ENCODE measurements around the gene TP53I11.

The TP53I11 gene

GRCh38 chr11:44950625-44951476 lies at the start of gene TP53I11:
TSS of gene TP53I11 (minus strand) at chr11:44950883. CDS start at chr11:44938335, 12,548 bp downstream.
- in situ Hi-C loops (cut with MboI; ENCODE audit: low sequenced_read_pairs) = no loop called here

GRCh38 chr11:44999068-44999467 lies 48.4 kb upstream of the TP53I11 start:
- in situ Hi-C loops (cut with MboI; ENCODE audit: low sequenced_read_pairs) = no loop called here

GRCh38 chr11:44998051-44998450 lies 47.4 kb upstream of the TP53I11 start:
- in situ Hi-C loops (cut with MboI; ENCODE audit: low sequenced_read_pairs) = no loop called here

- in situ Hi-C loops (cut with MboI; ENCODE audit: low sequenced_read_pairs) = no loop called here
These were observed 46.9 kb upstream of the TP53I11 start for GRCh38 chr11:44997566-44997965.

GRCh38 chr11:44994753-44995152 lies 44.1 kb upstream of the TP53I11 start:
- in situ Hi-C loops (cut with MboI; ENCODE audit: low sequenced_read_pairs) = no loop called here

GRCh38 chr11:44993971-44994704 lies 43.5 kb upstream of the TP53I11 start:
- in situ Hi-C loops (cut with MboI; ENCODE audit: low sequenced_read_pairs) = no loop called here

GRCh38 chr11:44992774-44993173 lies 42.1 kb upstream of the TP53I11 start:
- in situ Hi-C loops (cut with MboI; ENCODE audit: low sequenced_read_pairs) = no loop called here

GRCh38 chr11:44992181-44992582 lies 41.5 kb upstream of the TP53I11 start:
- in situ Hi-C loops (cut with MboI; ENCODE audit: low sequenced_read_pairs) = no loop called here

- in situ Hi-C loops (cut with MboI; ENCODE audit: low sequenced_read_pairs) = no loop called here
These were observed 40.0 kb upstream of the TP53I11 start for GRCh38 chr11:44990665-44991064.

- in situ Hi-C loops (cut with MboI; ENCODE audit: low sequenced_read_pairs) = no loop called here
These were observed 39.3 kb upstream of the TP53I11 start for GRCh38 chr11:44989831-44990566.

GRCh38 chr11:44988981-44989635 lies 38.4 kb upstream of the TP53I11 start:
- in situ Hi-C loops (cut with MboI; ENCODE audit: low sequenced_read_pairs) = no loop called here

GRCh38 chr11:44988111-44988510 lies 37.4 kb upstream of the TP53I11 start:
- in situ Hi-C loops (cut with MboI; ENCODE audit: low sequenced_read_pairs) = no loop called here

GRCh38 chr11:44987506-44987905 lies 36.8 kb upstream of the TP53I11 start:
- in situ Hi-C loops (cut with MboI; ENCODE audit: low sequenced_read_pairs) = no loop called here

- in situ Hi-C loops (cut with MboI; ENCODE audit: low sequenced_read_pairs) = no loop called here
These were observed 35.6 kb upstream of the TP53I11 start for GRCh38 chr11:44986315-44986714.

GRCh38 chr11:44985721-44986120 lies 35.0 kb upstream of the TP53I11 start:
- in situ Hi-C loops (cut with MboI; ENCODE audit: low sequenced_read_pairs) = no loop called here

- in situ Hi-C loops (cut with MboI; ENCODE audit: low sequenced_read_pairs) = no loop called here
These were observed 33.1 kb upstream of the TP53I11 start for GRCh38 chr11:44983786-44984185.

- in situ Hi-C loops (cut with MboI; ENCODE audit: low sequenced_read_pairs) = no loop called here
These were observed 31.9 kb upstream of the TP53I11 start for GRCh38 chr11:44982496-44983062.

GRCh38 chr11:44980533-44981427 lies 30.1 kb upstream of the TP53I11 start:
- in situ Hi-C loops (cut with MboI; ENCODE audit: low sequenced_read_pairs) = no loop called here

- in situ Hi-C loops (cut with MboI; ENCODE audit: low sequenced_read_pairs) = no loop called here
These were observed 29.1 kb upstream of the TP53I11 start for GRCh38 chr11:44979543-44980399.
